Uterus (tissue), 4 donors: Measurements from ENCODE around the gene DTNBP1. TPM values are rescaled to one million over a fixed set of nuclear protein-coding genes. Genes with fewer than 3 reads are reported as not detected.

ENCODE experiments used
- DNase-seq, 2 donors: peaks; one replicate each; pipeline ENCODE4 v3.0.0-alpha.2; 2019 to 2020
- H3K27ac ChIP-seq, 2 donors: fragments of 200-600 bp; sonication (generic); 1 replicate in 1 of 2; 2 replicates in 1 of 2; pipeline ENCODE4 v1.5.1; 2016 to 2018
- H3K27me3 ChIP-seq, 2 donors: fragments of 200-600 bp; sonication (generic); one replicate each; pipeline ENCODE4 v1.5.1; 2018 to 2019; ENCODE audit warnings: control low read depth in 1 of 2
- H3K36me3 ChIP-seq, 2 donors: fragments of 200-600 bp; sonication (generic); one replicate each; pipeline ENCODE4 v1.5.1; 2019; ENCODE audit warnings: control low read depth in 1 of 2
- H3K4me1 ChIP-seq, 2 donors: fragments of 200-600 bp; sonication (generic); one replicate each; pipeline ENCODE4 v1.5.1; 2018 to 2019; ENCODE audit warnings: control low read depth in 1 of 2
- H3K4me3 ChIP-seq, 2 donors: fragments of 200-600 bp; sonication (generic); 1 replicate in 1 of 2; 2 replicates in 1 of 2; pipeline ENCODE4 v1.5.1; 2018 to 2019; ENCODE audit warnings: mild to moderate bottlenecking in 1 of 2
- H3K9me3 ChIP-seq, 2 donors: fragments of 200-600 bp; sonication (generic); one replicate each; pipeline ENCODE4 v1.5.1; 2019; ENCODE audit warnings: control low read depth in 1 of 2
- CTCF ChIP-seq, 4 experiments: fragments of 200-600 bp in 2 of 4; fragments of 450-650 bp in 2 of 4; sonication (generic) in 2 of 4; IDR thresholded peaks; one replicate each; pipeline ENCODE4 v1.5.1; 2016 to 2019; ENCODE audit warnings: antibody characterized with exemption in 4 of 4, mild to moderate bottlenecking in 2 of 4, moderate library complexity in 1 of 4
- POLR2A ChIP-seq, 2 donors: fragments of 450-650 bp; IDR thresholded peaks; one replicate each; pipeline ENCODE4 v1.6.1; 2016; ENCODE audit warnings: antibody characterized with exemption in 2 of 2, mild to moderate bottlenecking in 1 of 2, moderate library complexity in 1 of 2
- intact Hi-C: fragments of 100-400 bp; cut with DNase I; formaldehyde crosslinking; loops from one replicate; pipeline ENCODE4 v1.15.1; 2023; ENCODE audit warnings: low total_unique reads
- total RNA-seq, 4 donors: library from RNA; depleted of rRNA in 3 of 4; stranded (reverse); fragments of >200 nt in 3 of 4; gene quantifications; one replicate each; pipeline versions ENCODE4 v1.1.0 to v1.2.4, GENCODE V29; 2014 to 2023
- donor health status: DM: yes; HTN: yes; CAD: no.

Gene DTNBP1
- total RNA-seq, 4 donors from 2014 or later = 1.8 to 19.8 (median 9.0) TPM; not detected in 1

DNA sequence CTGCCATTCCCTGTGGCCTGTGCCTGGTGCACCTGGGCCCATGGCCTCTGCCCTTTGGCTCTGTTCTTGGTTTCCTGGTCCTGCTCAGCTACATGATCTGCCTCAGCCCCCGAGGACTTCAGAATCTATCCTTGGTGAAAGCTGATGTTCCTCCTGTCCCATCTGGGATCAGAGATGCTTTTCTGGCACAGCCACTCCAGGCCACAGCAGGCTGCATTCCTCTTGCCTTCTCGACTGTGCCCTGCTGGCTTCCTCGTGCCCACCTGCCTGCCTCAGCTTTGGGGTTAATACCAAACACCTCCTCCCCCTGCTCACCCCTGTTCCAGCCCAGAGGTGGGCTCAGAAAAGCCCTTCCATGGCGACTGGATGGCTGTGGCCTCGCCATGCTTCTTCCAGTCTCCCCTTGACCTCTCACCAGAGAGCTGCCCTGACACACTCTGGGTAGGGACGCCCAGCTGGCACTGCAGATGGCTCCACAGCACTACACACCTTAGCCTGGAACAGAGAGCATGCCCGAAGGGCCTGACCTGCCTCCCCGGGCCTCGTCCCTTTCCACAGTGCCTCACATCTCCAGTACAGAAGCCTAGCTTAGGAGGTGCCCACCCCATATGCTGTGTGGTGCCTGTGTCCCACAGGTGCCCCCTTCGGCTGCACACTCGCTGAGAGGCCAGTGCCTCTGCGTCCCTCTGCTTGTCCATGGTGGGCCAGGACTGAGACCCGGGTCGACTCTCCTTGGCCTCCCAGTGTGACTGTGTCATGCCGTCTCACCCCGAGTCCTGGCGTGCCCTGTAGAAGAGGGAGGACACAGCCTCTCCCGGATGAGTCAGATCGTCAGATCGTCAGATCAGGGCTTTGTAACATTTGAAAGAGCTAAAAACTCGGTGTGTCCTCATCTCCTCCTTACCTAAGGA, 148.8 kb downstream of the DTNBP1 start:
- Histone ChIP-seq H3K9me3 (no peaks in the 10 kb centered on the region), H3K27ac (no peak overlapping the region), H3K4me3 (no peak overlapping the region), H3K4me1 (no peaks in the 10 kb centered on the region), H3K36me3 (no peaks in the 10 kb centered on the region), H3K27me3 (no peaks in the 10 kb centered on the region)
- intact Hi-C loops = no loop called here
- TF ChIP-seq POLR2A (IDR thresholded peaks at IDR 0.05) (no peak), CTCF (IDR thresholded peaks at IDR 0.05) (no peak)
- no peak for DNase-seq

DNA sequence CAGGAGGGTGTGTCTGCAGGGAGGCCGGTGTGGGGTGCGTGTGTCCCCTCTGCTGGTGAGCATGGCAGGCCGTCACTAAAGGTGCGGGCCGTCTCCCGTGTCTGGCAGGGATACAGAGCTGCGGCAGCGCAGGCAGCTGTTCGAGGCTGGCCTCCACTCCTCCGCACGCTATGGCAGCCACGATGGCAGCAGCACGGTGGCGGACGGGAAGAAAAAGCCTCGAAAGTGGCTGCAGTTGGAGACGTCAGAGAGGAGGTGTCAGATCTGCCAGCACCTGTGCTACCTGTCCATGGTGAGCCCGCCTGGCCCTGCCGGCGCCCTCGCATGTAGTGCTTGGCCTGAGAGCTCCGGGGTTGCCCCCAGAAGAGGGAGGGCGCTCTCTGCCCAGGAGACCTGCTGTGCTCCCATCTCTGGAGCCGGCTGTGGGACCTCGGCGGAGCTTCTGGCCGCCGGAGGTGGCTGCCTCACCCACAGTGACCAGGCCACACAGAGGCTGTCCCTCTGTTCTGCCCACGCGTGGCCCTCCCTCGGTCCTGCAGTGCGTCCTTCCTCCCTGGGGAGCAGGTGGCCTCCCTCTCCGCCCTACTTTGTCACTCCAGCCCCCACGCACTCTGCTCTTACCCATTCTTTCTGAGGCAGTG, 149.6 kb downstream of the DTNBP1 start:
- H3K4me1 ChIP-seq = no peaks in the 10 kb centered on the region
- DNase-seq = no peak
- no peaks in the 10 kb centered on the region for H3K27me3 ChIP-seq
- H3K36me3 ChIP-seq = no peaks in the 10 kb centered on the region
- no peak overlapping the region for H3K4me3 ChIP-seq
- intact Hi-C loops = no loop called here
- no peak overlapping the region for H3K27ac ChIP-seq
- no peak for TF ChIP-seq POLR2A (IDR thresholded peaks at IDR 0.05)
- no peak for TF ChIP-seq CTCF (IDR thresholded peaks at IDR 0.05)
- no peaks in the 10 kb centered on the region for H3K9me3 ChIP-seq

DNA sequence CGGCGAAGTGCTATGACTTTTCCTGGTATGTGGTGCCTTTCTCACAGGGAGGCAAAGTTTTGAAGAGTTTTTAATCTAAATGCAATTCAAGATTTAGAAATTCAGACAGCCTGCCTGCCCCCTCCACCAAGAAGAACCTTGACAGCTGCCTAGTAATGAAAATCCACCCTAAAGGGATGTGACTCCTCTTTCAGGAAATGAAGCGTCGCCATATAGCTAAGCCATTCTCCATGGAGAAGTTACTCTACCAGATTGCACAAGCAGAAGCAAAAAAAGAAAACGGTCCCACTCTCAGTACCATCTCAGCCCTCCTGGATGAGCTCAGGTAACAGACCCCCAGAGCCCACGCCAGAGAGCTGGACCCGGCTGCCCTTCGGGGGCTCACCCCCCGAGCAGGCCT, 150.1 kb downstream of the DTNBP1 start:
- no peak overlapping the region for H3K27ac ChIP-seq
- intact Hi-C loops = no loop called here
- no peaks in the 10 kb centered on the region for H3K36me3 ChIP-seq
- no peaks in the 10 kb centered on the region for H3K27me3 ChIP-seq
- H3K4me1 ChIP-seq = no peaks in the 10 kb centered on the region
- no peak for DNase-seq
- H3K4me3 ChIP-seq = no peak overlapping the region
- TF ChIP-seq POLR2A (IDR thresholded peaks at IDR 0.05) (no peak), CTCF (IDR thresholded peaks at IDR 0.05) (no peak)
- no peaks in the 10 kb centered on the region for H3K9me3 ChIP-seq

GRCh38 chr6:15512126-15512525, 150.7 kb downstream of the DTNBP1 start:
- DNase-seq = no peak
- H3K27ac ChIP-seq = no peak overlapping the region
- no peaks in the 10 kb centered on the region for H3K4me1 ChIP-seq
- H3K27me3 ChIP-seq = no peaks in the 10 kb centered on the region
- no peak for TF ChIP-seq POLR2A (IDR thresholded peaks at IDR 0.05)
- no peak for TF ChIP-seq CTCF (IDR thresholded peaks at IDR 0.05)
- no peaks in the 10 kb centered on the region for H3K9me3 ChIP-seq
- intact Hi-C loops = no loop called here
- no peak overlapping the region for H3K4me3 ChIP-seq
- no peaks in the 10 kb centered on the region for H3K36me3 ChIP-seq
